A673 (cell line): ENCODE measurements around the gene ACOX3. TPM values are rescaled to one million over a fixed set of nuclear protein-coding genes. Genes with fewer than 3 reads are reported as not detected.

Experiments used
- BruUV-seq: library from RNA; stranded (reverse); fragments of 400-500 nt; replicated peaks from 2 replicates; lab custom pipeline; 2021; lab: Mats Ljungman, UMichigan
- CTCF ChIA-PET: fragments of 300-600 bp; sonication (Branson Sonifier 250); formaldehyde crosslinking; loops from one replicate; lab custom pipeline; 2022; ENCODE audit warnings: antibody characterized with exemption; lab: Charles Lee
- POLR2A ChIA-PET: fragments of 300-600 bp; sonication (Branson Sonifier 250); formaldehyde crosslinking; loops from one replicate; lab custom pipeline; 2022; ENCODE audit warnings: antibody characterized with exemption; ENCODE audit not compliant: low non-redundant PET; lab: Charles Lee
- DNase-seq: peaks from one replicate; pipeline ENCODE4 v3.0.0-alpha.2; 2015; ENCODE audit warnings: low spot score
- H3K27ac ChIP-seq: fragments of 200-600 bp; sonication (generic); 2 replicates; pipeline ENCODE4 v1.5.1; 2016; ENCODE audit warnings: mixed run types, low read depth, mild to moderate bottlenecking, mixed read lengths, antibody characterized with exemption, low read length; ENCODE audit not compliant: poor library complexity, severe bottlenecking
- H3K27me3 ChIP-seq: fragments of 200-600 bp; sonication (generic); replicated peaks from 2 replicates; pipeline ENCODE4 v1.6.1; 2017; ENCODE audit warnings: mixed run types, low read depth, mild to moderate bottlenecking, mixed read lengths, antibody characterized with exemption, low read length; ENCODE audit not compliant: insufficient read depth, poor library complexity
- H3K36me3 ChIP-seq: fragments of 200-600 bp; sonication (generic); 2 replicates; pipeline ENCODE4 v1.6.1; 2016; ENCODE audit warnings: mixed run types, mild to moderate bottlenecking, mixed read lengths, antibody characterized with exemption, low read length; ENCODE audit not compliant: insufficient read depth, poor library complexity, severe bottlenecking
- H3K4me1 ChIP-seq: fragments of 200-600 bp; sonication (generic); 2 replicates; pipeline ENCODE4 v1.6.1; 2017; ENCODE audit warnings: mixed run types, mild to moderate bottlenecking, mixed read lengths, antibody characterized with exemption, low read length; ENCODE audit not compliant: insufficient read depth, poor library complexity, severe bottlenecking
- H3K4me3 ChIP-seq: fragments of 200-600 bp; sonication (generic); 2 replicates; pipeline ENCODE4 v1.5.1; 2016; ENCODE audit warnings: low read depth, mixed run types, mild to moderate bottlenecking, mixed read lengths, low read length; ENCODE audit not compliant: poor library complexity, severe bottlenecking
- H3K9me3 ChIP-seq: fragments of 200-600 bp; sonication (generic); 2 replicates; pipeline ENCODE4 v1.6.1; 2016; ENCODE audit warnings: mixed run types, low read depth, mild to moderate bottlenecking, mixed read lengths, antibody characterized with exemption, low read length; ENCODE audit not compliant: poor library complexity, severe bottlenecking
- CTCF ChIP-seq: fragments of 300-800, 200-600 bp; sonication (generic); conservative IDR thresholded peaks from 2 replicates; pipeline ENCODE4 v1.5.1; 2017; ENCODE audit warnings: low read depth, mild to moderate bottlenecking, antibody characterized with exemption, low read length, moderate library complexity, mixed read lengths
- EZH2 ChIP-seq: fragments of 200-600 bp; sonication (generic); IDR thresholded peaks from 2 replicates; pipeline ENCODE4 v1.6.1; 2017; ENCODE audit warnings: borderline replicate concordance, low read depth, mild to moderate bottlenecking, mixed read lengths, antibody characterized with exemption, low read length; ENCODE audit not compliant: poor library complexity, severe bottlenecking
- intact Hi-C: fragments of 100-400 bp; cut with micrococcal nuclease; formaldehyde crosslinking; loops from one replicate; pipeline ENCODE4 v1.10.0; 2022; ENCODE audit not compliant: unreplicated experiment
- total RNA-seq: library from RNA; stranded (reverse); gene quantifications from 2 replicates; pipeline ENCODE4 v1.2.3, GENCODE V29; 2021

ACOX3 gene
- total RNA-seq, 1 experiment from 2014 or later, result 14.3 TPM

DNA sequence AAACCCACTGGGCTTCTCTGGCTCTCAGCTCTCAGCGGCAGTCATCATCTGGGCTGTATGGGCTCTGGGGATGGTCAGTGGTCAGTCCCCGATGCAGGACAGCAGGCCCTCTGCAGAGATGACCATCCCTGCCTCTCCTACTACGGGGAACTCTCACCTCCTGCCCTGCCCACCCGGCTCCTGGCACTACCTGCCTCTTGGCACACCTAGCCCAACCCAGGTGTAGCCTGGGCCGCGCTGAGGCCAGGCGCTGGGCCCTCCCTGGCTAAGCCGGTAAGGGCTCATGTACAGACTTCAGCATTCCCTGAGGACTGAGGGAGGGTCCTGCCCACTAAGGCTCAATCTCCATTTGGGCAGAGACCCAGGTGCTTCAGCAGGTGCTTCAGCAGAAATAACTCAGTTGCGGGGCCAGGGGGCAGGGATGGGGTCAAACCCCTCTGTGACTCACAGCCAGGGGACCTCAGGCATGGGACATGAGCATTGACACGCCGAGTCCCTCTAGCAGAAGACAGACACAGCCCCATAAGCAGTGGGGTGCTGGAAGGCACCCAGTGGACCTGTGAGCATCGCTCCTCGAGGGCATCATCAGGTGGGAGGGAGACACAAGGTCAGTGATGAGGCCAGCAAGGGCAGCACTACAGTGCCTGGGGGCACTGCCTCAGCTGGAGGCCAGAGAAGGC, 71.0 kb downstream of the ACOX3 start:
- H3K27me3 ChIP-seq, result no peaks in the 10 kb centered on the region
- ChIA-PET POLR2A (no interaction called here), CTCF (no interaction called here)
- intact Hi-C loops, result no loop called here
- H3K4me1 ChIP-seq, result no peaks in the 10 kb centered on the region
- no peaks in the 10 kb centered on the region for H3K9me3 ChIP-seq
- no peak for DNase-seq
- TF ChIP-seq CTCF (no peak), EZH2 (no peak)
- no TSS peak for BruUV-seq
- H3K27ac ChIP-seq, result no peak overlapping the region
- no peaks in the 10 kb centered on the region for H3K36me3 ChIP-seq
- no peak overlapping the region for H3K4me3 ChIP-seq

GRCh38 chr4:8368998-8369397, 71.5 kb downstream of the ACOX3 start:
- no peaks in the 10 kb centered on the region for H3K36me3 ChIP-seq
- H3K4me3 ChIP-seq, result no peak overlapping the region
- intact Hi-C loops, result no loop called here
- POLR2A ChIA-PET, result no interaction called here
- H3K9me3 ChIP-seq, result no peaks in the 10 kb centered on the region
- H3K27me3 ChIP-seq, result no peaks in the 10 kb centered on the region
- no peak overlapping the region for H3K27ac ChIP-seq
- DNase-seq, result no peak
- TF ChIP-seq CTCF (no peak), EZH2 (no peak)
- no TSS peak for BruUV-seq
- CTCF ChIA-PET, result no interaction called here
- H3K4me1 ChIP-seq, result no peaks in the 10 kb centered on the region

- CTCF ChIA-PET, result no interaction called here
- no TSS peak for BruUV-seq
- TF ChIP-seq EZH2 (no peak), CTCF (no peak)
- POLR2A ChIA-PET, result no interaction called here
- Histone ChIP-seq H3K9me3 (no peaks in the 10 kb centered on the region), H3K4me1 (no peaks in the 10 kb centered on the region), H3K4me3 (no peak overlapping the region), H3K36me3 (no peaks in the 10 kb centered on the region), H3K27me3 (no peaks in the 10 kb centered on the region), H3K27ac (no peak overlapping the region)
- no peak for DNase-seq
- intact Hi-C loops, result no loop called here
Measured at GRCh38 chr4:8368061-8368481, 72.5 kb downstream of the ACOX3 start.
